ENCODE measurements around the gene TMEM82. TPM values are rescaled to one million over a fixed set of nuclear protein-coding genes. Genes with fewer than 3 reads are reported as not detected.

TMEM82 gene
- total RNA-seq, 4 donors from 2014 or later, result 1.8 to 30.3 (median 19.2) TPM

GRCh38 chr1:15722411-15722810 lies 19.9 kb upstream of the TMEM82 start:
- intact Hi-C loops (cut with DNase I; ENCODE audit: low total_unique reads), result no loop called here
- Histone ChIP-seq H3K9me3 (no peaks in the 10 kb centered on the region), H3K4me3 (no peak overlapping the region), H3K27ac (no peak overlapping the region), H3K36me3 (peaks cover 0 to 45% (median 15%) of the 10 kb centered on the region in 4 donors), H3K27me3 (no peaks in the 10 kb centered on the region), H3K4me1 (peaks cover 0 to 2% (median 0%) of the 10 kb centered on the region in 4 donors)
- TF ChIP-seq EP300 (IDR thresholded peaks at IDR 0.05; ENCODE audit: low read depth) (no peak), CTCF (IDR thresholded peaks at IDR 0.05) (no peak), POLR2AphosphoS5 (IDR thresholded peaks at IDR 0.05) (no peak), POLR2A (IDR thresholded peaks at IDR 0.05) (no peak)
- WGBS, 2 donors (ENCODE audit: low coverage in 1 of 2), result 94% methylated on average over 4 of the region's 4 CpGs; no CpG with 5 or more reads in 1 of the 2 donors
- DNase-seq, result no peak
- in situ Hi-C loops (cut with MboI; ENCODE audit: low pct_ligation_motif_present in 1 of 4, low pct_unique_long_range_greater_than_20kb in 1 of 4, low sequenced_read_pairs in 3 of 4), result no loop called here

GRCh38 chr1:15722836-15723532 lies 19.3 kb upstream of the TMEM82 start:
- no peak overlapping the region for H3K27ac ChIP-seq

GRCh38 chr1:15723631-15724246 lies 18.6 kb upstream of the TMEM82 start:
- Histone ChIP-seq H3K4me3 (no peak overlapping the region), H3K27ac (no peak overlapping the region), H3K4me1 (no peaks in the 10 kb centered on the region), H3K9me3 (no peaks in the 10 kb centered on the region), H3K27me3 (no peaks in the 10 kb centered on the region), H3K36me3 (peaks cover 0 to 50% (median 20%) of the 10 kb centered on the region in 4 donors)
- intact Hi-C loops (cut with DNase I; ENCODE audit: low total_unique reads) (no loop called here), in situ Hi-C loops (cut with MboI; ENCODE audit: low pct_ligation_motif_present in 1 of 4, low pct_unique_long_range_greater_than_20kb in 1 of 4, low sequenced_read_pairs in 3 of 4) (no loop called here)
- TF ChIP-seq POLR2AphosphoS5 (IDR thresholded peaks at IDR 0.05), result peak in 1 of 3 donors; percentile 13
- TF ChIP-seq CTCF (IDR thresholded peaks at IDR 0.05), result no peak
- WGBS, 2 donors (ENCODE audit: low coverage in 1 of 2), result 88 to 89% methylated on average over 6 to 19 of the region's 20 CpGs
- no peak for DNase-seq

More at GRCh38 chr1:15722836-15723532, 19.3 kb upstream of the TMEM82 start:
- Histone ChIP-seq H3K9me3 (no peaks in the 10 kb centered on the region), H3K27me3 (no peaks in the 10 kb centered on the region), H3K36me3 (peaks cover 0 to 45% (median 17%) of the 10 kb centered on the region in 4 donors), H3K4me1 (no peaks in the 10 kb centered on the region), H3K4me3 (no peak overlapping the region)
- DNase-seq, result no peak
- in situ Hi-C loops (cut with MboI; ENCODE audit: low pct_ligation_motif_present in 1 of 4, low pct_unique_long_range_greater_than_20kb in 1 of 4, low sequenced_read_pairs in 3 of 4), result no loop called here
- WGBS, 2 donors (ENCODE audit: low coverage in 1 of 2), result 85 to 89% methylated on average over 4 to 13 of the region's 13 CpGs
- intact Hi-C loops (cut with DNase I; ENCODE audit: low total_unique reads), result no loop called here
- TF ChIP-seq EP300 (IDR thresholded peaks at IDR 0.05; ENCODE audit: low read depth) (no peak), POLR2A (IDR thresholded peaks at IDR 0.05) (no peak), CTCF (IDR thresholded peaks at IDR 0.05) (no peak), POLR2AphosphoS5 (IDR thresholded peaks at IDR 0.05) (no peak)

- Histone ChIP-seq H3K4me3 (no peak overlapping the region), H3K36me3 (peaks cover 0 to 46% (median 21%) of the 10 kb centered on the region in 4 donors), H3K9me3 (no peaks in the 10 kb centered on the region), H3K27ac (no peak overlapping the region), H3K4me1 (no peaks in the 10 kb centered on the region), H3K27me3 (no peaks in the 10 kb centered on the region)
- no peak for DNase-seq
- 84% methylated on average over 23 of the region's 26 CpGs; no CpG with 5 or more reads in 1 of the 2 donors for whole genome bisulfite sequencing, 2 donors (ENCODE audit: low coverage in 1 of 2)
- TF ChIP-seq POLR2A (IDR thresholded peaks at IDR 0.05) (no peak), CTCF (IDR thresholded peaks at IDR 0.05) (no peak), POLR2AphosphoS5 (IDR thresholded peaks at IDR 0.05) (no peak), EP300 (IDR thresholded peaks at IDR 0.05; ENCODE audit: low read depth) (no peak)
- in situ Hi-C loops (cut with MboI; ENCODE audit: low pct_ligation_motif_present in 1 of 4, low pct_unique_long_range_greater_than_20kb in 1 of 4, low sequenced_read_pairs in 3 of 4), result no loop called here
- intact Hi-C loops (cut with DNase I; ENCODE audit: low total_unique reads), result no loop called here
Observed at GRCh38 chr1:15724949-15725880, 17.1 kb upstream of the TMEM82 start.

All from transverse colon (tissue), 4 donors.